Activated CD4-positive, alpha-beta T cell treated with anti-CD3 and anti-CD28 coated beads, Interleukin-2, amount 50 U/mL, for 4 hours (primary cell): ENCODE measurements around the gene VPS37B.

Experiments
- DNase-seq, 2 experiments: peaks; one replicate each; pipeline ENCODE4 v3.0.0-alpha.2; 2020

VPS37B gene

DNA sequence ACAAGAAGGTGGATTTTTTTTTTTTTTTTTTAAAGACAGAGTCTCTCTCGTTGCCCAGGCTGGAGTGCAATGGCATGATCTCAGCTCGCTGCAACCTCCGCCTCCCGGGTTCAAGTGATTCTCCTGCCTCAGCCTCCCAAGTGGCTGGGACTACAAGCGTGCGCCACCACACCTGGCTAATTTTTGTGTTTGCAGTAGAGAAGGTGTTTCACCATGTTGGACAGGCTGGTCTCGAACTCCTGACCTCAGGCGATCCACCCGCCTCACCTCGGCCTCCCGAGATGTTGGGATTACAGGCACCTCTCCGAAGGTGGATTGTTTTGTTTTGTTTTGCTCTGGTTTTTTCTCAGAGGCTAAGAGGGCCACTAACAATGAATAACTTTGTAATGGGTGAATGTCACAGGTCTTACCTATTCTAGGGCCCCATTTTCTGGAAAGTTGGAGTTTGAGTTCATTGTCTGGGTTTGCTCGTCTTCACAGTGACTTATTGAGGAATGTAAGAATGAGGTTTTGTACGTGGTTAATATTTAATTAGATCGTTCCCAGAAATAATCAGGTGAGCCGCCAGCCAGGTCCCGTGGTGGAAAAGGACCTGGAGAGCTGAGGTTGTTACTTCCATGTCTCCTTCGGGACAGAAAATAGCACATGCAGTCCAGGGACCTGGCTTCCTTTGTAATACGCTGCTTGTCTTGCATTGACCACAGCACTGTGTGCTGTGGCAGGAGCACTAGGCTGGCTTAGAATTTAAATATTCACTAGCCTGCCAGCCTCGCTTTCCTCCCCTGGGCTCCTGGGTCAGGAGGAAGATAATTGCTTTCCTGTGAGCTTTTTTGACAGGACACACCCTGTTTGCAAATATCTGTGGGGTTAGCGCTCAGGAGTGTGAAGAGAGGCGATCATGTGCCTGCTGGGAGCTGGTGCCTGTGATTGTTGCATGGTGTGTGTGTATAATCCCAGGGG, 58.3 kb downstream of the VPS37B start:
- DNase-seq = no peak

- DNase-seq = peak; percentile 33 to 37
These were observed 59.6 kb downstream of the VPS37B start for GRCh38 chr12:122836027-122836921.

GRCh38 chr12:122835750-122836026, 60.2 kb downstream of the VPS37B start:
- no peak for DNase-seq

DNA sequence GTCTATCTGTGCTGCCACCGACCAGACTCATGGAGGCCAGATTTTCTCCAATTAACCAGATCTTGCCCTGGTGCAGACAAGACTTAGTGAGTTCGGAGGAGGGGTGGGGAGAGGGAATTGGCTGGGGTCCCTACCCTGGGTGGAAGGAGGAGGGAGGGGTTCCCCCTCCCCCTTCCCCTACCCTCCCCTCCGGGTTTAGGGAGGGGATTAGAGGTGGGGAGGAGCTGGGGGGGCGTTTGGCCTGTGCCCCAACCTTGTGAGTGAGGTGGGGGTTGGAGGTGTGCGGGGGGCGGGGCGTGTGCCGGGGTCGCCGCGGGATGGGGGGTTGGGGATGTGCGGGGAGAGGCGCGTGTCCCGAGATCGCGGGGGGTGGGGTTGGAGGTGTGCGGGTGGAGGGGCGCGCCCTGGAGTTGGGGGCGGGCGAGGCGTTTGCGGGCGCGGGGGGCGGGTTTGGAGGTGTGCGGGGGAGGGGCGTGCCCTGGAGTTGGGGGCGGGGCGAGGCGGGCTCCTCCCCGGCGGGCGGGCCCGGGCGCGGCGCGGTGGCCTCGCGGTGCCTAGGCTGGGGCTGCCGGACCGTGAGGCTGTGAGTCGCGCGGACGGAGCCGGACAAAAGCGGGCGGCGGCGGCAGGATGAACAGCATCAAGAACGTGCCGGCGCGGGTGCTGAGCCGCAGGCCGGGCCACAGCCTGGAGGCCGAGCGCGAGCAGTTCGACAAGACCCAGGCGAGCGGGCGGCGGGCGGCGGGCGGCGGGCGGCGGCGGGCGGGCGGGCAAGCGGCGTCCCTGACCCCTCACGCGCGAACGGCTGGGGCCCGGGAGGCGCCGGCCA, 60.8 kb downstream of the VPS37B start, which contains the start of gene HIP1R:
HIP1R (plus strand) TSS at position 537 of the 829 bp plus-strand sequence; CDS start at position 631, 94 bp downstream.
- DNase-seq = peak; percentile 44 to 55

DNA sequence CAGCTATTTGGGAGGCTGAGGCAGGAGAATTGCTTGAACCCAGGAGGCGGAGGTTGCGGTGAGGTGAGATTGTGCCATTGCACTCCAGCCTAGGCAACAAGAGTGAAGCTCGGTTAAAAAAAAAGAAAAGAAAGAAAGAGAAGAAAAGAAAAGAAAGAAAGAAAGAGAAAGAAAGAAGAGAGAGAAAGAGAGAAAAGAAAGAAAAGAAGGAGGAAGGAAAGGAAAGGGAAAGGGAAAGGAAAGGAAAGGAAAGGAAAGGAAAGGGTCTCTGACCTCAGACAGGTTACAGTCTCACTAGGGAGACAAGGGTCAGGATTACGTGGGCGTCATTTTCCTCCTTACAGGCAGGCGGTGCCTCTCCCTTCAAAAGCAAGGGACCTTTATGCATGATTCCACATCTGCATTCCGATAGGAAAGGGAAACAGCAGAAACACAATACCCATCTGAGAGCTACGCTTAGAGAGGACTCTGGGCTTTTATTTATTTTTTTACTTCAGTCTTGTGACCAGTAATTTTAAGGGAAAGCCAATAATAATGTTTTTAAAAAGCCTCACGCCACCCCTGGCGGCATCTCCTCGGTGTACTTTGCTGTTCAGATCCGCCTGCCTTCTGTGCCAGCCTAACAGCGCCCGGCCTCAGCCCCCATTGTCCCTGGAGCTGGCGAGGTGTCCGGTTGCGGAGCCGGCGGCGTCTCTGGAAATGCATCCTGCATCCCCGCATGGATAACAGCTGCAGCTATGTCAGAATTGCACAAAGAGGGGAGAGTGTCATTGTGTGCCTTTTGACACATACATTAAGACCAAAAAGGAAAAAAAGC, 61.6 kb downstream of the VPS37B start:
- DNase-seq = no peak

DNA sequence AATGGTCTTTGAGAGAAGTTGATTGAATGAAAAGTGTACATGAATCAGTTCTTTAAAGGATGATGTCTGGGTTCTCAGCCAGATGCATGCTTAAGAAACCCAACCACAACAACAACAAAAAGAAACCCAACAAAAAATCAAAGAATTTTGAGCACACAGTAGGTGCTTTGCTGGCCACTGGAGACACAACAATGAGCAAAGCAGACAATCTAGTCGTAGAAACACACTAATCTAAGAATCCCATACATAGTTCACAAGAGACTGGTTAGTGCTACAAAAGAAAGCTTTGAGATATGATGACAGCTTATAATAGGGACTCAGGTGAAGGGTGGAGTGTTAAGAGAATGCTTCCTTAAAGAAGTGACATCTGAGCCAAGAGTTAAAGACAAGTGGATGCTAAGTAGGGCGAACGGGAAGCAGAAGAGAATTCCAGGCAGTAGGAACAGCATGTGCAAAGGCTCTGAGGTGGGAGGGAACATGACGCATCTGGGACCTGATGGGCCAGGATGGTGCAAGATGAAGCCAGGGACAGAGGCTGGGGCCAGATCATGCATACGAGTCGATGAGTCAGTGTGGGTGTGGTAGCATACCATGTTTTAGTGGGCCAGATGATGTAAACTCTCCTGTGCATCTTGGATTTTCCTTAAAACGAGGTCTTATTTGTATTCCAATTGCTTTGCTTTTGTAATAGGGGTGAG, 65.3 kb downstream of the VPS37B start:
- no peak for DNase-seq

DNA sequence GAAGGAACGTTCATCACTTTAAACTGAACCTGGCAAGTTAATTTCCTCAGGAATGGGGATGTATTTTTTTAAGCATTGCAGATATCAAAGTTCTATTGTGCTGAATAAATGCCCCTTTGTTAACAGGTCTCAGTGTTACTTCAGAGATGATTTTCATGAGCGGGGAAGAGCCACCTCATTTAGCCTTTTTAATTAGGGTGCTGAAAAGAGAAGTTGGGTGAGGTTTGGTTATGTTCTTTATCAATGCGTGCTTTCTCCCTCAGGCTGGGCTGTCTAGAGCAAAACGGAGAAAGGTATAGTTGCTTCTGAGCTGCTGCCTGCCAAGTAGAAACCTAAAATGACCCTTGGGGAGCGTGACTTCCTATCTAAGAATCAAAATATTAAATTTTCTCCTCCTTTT, 68.7 kb downstream of the VPS37B start:
- DNase-seq = no peak

DNA sequence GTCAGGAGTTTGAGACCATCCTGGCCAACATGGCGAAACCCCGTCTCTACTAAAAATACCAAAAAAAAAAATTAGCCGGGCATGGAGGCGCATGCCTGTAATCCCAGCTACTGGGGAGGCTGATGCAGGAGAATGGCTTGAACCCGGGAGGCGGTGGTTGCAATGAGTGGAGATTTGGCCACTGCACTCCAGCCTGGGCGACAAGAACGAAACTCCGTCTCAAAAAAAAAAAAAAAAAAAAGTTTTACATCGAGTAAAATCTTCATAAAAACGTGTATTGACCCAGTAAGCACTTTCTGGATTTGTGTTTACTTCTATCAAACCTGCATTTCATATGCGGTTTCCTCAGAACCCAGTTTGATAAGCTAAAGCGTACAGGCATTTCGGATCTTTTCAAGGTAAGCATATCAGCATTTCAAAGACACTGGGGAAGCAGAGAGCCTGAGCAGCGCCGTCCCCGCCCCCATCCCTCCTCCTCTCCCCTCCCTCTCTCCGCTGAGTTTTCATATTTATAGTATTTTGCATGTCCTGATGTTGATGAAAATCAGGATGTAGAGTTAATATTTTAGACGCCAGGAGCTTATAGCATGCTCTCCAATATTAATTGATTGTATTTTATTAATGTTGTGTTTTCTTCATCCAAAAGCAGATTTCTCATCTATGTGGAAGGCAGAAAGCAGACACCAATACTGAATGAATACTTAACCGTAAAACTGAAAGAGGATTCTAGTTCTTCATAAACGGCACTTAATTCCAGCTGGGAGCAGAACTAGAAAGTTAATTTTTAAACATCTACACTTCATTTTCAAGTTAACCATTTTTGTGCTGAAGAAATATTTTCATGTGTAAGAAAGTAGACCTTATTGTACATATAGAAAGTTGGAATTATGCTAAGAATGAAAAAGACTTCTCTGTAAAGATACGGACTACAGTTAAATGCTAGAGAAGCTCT, 69.9 kb downstream of the VPS37B start:
- DNase-seq = no peak

DNA sequence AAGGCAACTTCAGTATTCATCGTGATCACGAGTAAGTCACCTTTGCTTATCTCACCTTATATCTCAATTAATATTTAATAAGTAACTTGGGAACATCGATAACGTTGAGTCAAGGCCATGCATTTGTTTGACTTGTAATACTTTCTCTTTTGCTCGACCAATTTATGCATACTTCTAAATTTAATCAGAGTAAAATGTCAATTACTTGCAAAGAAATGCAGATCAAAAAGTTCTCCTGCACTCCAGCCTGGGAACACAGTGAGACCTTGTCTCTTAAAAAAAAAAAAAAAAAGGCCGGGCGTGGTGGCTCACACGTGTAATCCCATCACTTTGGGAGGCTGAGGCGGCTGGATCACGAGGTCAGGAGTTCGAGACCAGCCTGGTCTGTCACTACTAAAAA, 72.5 kb downstream of the VPS37B start:
- no peak for DNase-seq

GRCh38 chr12:122820838-122821271, 75.1 kb downstream of the VPS37B start:
- no peak for DNase-seq

DNA sequence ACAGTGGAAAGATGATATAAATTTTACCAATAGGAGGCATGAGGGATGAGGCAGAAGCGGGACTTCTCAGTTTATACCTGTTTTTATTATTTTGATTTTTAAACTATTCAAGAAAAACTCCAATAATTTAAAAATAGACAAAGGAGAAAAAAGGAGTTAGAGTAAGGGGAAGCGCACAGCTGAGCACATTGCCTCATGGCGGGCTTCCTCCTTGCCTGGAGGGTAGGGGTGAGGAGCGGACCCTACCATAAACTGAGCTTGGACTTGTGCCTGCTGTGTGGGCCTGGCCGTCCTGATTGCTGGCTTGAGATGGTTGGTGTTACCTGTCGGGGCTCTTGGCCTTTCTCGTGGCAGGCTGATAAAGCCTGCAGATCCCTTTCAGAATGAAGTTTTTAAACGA, 75.8 kb downstream of the VPS37B start:
- no peak for DNase-seq

DNA sequence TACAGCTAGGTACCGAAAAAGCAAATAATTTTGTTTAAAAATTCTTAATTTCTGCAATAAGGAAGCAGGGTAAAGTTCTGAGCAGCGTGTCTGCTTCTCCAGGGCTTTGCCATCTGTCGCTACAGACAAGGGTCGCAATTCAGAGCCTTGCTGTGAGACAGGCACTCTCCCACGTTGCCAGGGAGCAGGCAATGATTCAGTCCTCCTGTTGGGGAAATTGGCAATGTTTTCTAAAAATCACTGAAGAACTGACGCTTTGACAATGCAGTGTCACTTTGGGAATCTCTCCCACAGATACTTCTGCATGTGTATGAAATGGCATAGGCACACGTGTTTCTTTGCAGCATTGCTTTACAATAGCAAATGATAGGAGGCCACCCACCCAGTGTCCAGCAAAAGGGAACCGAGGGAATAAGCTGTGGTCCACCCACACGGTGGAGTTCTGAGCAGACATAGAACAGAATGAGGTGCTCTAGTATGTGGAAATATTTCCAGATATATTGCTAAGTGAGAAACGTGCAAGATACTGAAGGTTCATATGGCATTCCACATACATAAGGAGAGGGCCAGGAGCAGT, 76.6 kb downstream of the VPS37B start:
- no peak for DNase-seq
